Spleen (tissue), 11 donors: ENCODE results near the gene HNRNPR. TPM values are rescaled to one million over a fixed set of nuclear protein-coding genes. Genes with fewer than 3 reads are reported as not detected.

Experiments used
- DNase-seq: peaks from one replicate; pipeline ENCODE4 v3.0.0-alpha.2; 2020
- H3K27ac ChIP-seq, 8 donors: fragments of 200-600 bp; sonication (generic) in 7 of 8; 1 replicate in 4 of 8; 2 replicates in 4 of 8; pipeline versions ENCODE4 v1.5.0 to v1.8.0; 2016 to 2021; ENCODE audit warnings: inconsistent platforms in 4 of 8, mild to moderate bottlenecking in 4 of 8, moderate library complexity in 1 of 8
- H3K27me3 ChIP-seq, 7 donors: fragments of 200-600 bp; sonication (generic) in 6 of 7; replicated peaks in 1 of 7; 1 replicate in 4 of 7; 2 replicates in 3 of 7; pipeline versions ENCODE4 v1.5.0 to v1.8.0; 2016 to 2021; ENCODE audit warnings: inconsistent platforms in 3 of 7, mild to moderate bottlenecking in 1 of 7
- H3K36me3 ChIP-seq, 6 donors: fragments of 200-600 bp; sonication (generic) in 5 of 6; 1 replicate in 4 of 6; 2 replicates in 2 of 6; pipeline versions ENCODE4 v1.5.0 to v1.8.0; 2016 to 2021; ENCODE audit warnings: inconsistent platforms in 2 of 6
- H3K4me1 ChIP-seq, 6 donors: fragments of 200-600 bp; sonication (generic) in 5 of 6; 1 replicate in 3 of 6; 2 replicates in 3 of 6; pipeline versions ENCODE4 v1.5.0 to v1.8.0; 2016 to 2021; ENCODE audit warnings: inconsistent platforms in 3 of 6
- H3K4me3 ChIP-seq, 8 donors: fragments of 200-600 bp; sonication (generic) in 7 of 8; 1 replicate in 4 of 8; 2 replicates in 4 of 8; pipeline versions ENCODE4 v1.5.0 to v1.8.0; 2016 to 2021; ENCODE audit warnings: inconsistent platforms in 4 of 8, mild to moderate bottlenecking in 4 of 8, moderate library complexity in 2 of 8
- H3K9me3 ChIP-seq, 8 donors: fragments of 200-600 bp; sonication (generic) in 7 of 8; 1 replicate in 4 of 8; 2 replicates in 4 of 8; pipeline versions ENCODE4 v1.5.0 to v1.8.0; 2016 to 2021; ENCODE audit warnings: inconsistent platforms in 4 of 8
- CTCF ChIP-seq, 11 experiments: fragments of 200-600 bp in 7 of 11; fragments of 450-650 bp in 4 of 11; sonication (generic) in 4 of 11; IDR thresholded peaks in 8 of 11; conservative IDR thresholded peaks in 3 of 11; 1 replicate in 7 of 11; 2 replicates in 4 of 11; pipeline versions ENCODE4 v1.4.0 to v1.8.0; 2016 to 2021; ENCODE audit warnings: antibody characterized with exemption in 11 of 11, inconsistent platforms in 4 of 11, mild to moderate bottlenecking in 1 of 11
- POLR2A ChIP-seq, 3 donors: fragments of 450-650 bp; IDR thresholded peaks; one replicate each; pipeline ENCODE4 v1.5.1; 2017; ENCODE audit warnings: antibody characterized with exemption in 3 of 3, mild to moderate bottlenecking in 1 of 3
- POLR2AphosphoS5 ChIP-seq, 3 donors: sonication (generic); formaldehyde crosslinking; IDR thresholded peaks; one replicate each; pipeline ENCODE4 v1.5.1; 2017; ENCODE audit warnings: antibody characterized with exemption in 3 of 3
- WGBS, 5 donors: extraction: QIAGEN DNeasy Blood & Tissue Kit in 3 of 5; methylation state at CpG; one replicate each; pipeline versions ENCODE4 v1.1.5 to v1.1.7; 2013 to 2018; 5-methylcytosine and 5-hydroxymethylcytosine counted together
- intact Hi-C: fragments of 100-400 bp; cut with DNase I; formaldehyde crosslinking; loops from one replicate; pipeline ENCODE4 v1.15.0; 2023; ENCODE audit warnings: low total_unique reads
- polyA plus RNA-seq, 3 donors: library from polyadenylated mRNA; stranded (reverse); fragments of 200-250 nt; gene quantifications; one replicate each; pipeline ENCODE4 v1.2.1, GENCODE V29; 2013
- total RNA-seq, 7 donors: library from RNA; depleted of rRNA in 3 of 7; stranded (reverse); fragments of >200 nt in 3 of 7; fragmentation: NEBNext Ultra II Directional in 4 of 7; extraction: Animal tissue kit (Norgen Biotek cat#: 25700) in 4 of 7; gene quantifications; one replicate each; pipeline versions ENCODE4 v1.1.0 to v1.2.1, GENCODE V29; 2016 to 2021
- donor health status: healthy with polysubstance abuse.
- donor health status: DM: no; HTN: no; CAD: no; lungs with moderate emphysema.
- donor health status: DM: no; HTN: no; CAD: no.
- donor health status: Bipolar disorder and iron deficiency.
- donor health status: healthy.
- donor health status: DM: no; HTN: no; CAD: no.
- donor health status: DM: yes; HTN: yes; CAD: no.

The HNRNPR gene
- total and polyA plus RNA-seq, 10 donors = 58.2 to 143 (median 95.6) TPM

- intact Hi-C loops = no loop called here
- no peak for TF ChIP-seq POLR2A (IDR thresholded peaks at IDR 0.05)
- no peak for TF ChIP-seq POLR2AphosphoS5 (IDR thresholded peaks at IDR 0.05)
- no peak for TF ChIP-seq CTCF (IDR thresholded peaks at IDR 0.05 in 8 of 11, conservative IDR thresholded peaks at IDR 0.05 in 3 of 11)
- H3K27me3 ChIP-seq = no peaks in the 10 kb centered on the region
- H3K36me3 ChIP-seq = peaks cover 0 to 8% (median under 1%) of the 10 kb centered on the region in 6 donors
- H3K4me3 ChIP-seq = no peak overlapping the region
- no peak for DNase-seq
- H3K4me1 ChIP-seq = no peaks in the 10 kb centered on the region
- H3K27ac ChIP-seq = no peak overlapping the region
- 43 to 52% (median 46%) methylated on average over 3 of the region's 3 CpGs for WGBS, 5 donors
- H3K9me3 ChIP-seq = peaks cover 0 to 18% (median 8%) of the 10 kb centered on the region in 8 donors
These were observed 10.2 kb upstream of the HNRNPR start for GRCh38 chr1:23354245-23354644.

GRCh38 chr1:23352096-23352695 is 8.1 kb upstream of the HNRNPR start:
- no peaks in the 10 kb centered on the region for H3K27me3 ChIP-seq
- DNase-seq = no peak
- WGBS, 5 donors = 83 to 95% (median 90%) methylated on average over 1 of the region's 1 CpG
- H3K4me1 ChIP-seq = no peaks in the 10 kb centered on the region
- intact Hi-C loops = no loop called here
- no peak overlapping the region for H3K4me3 ChIP-seq
- TF ChIP-seq CTCF (IDR thresholded peaks at IDR 0.05 in 8 of 11, conservative IDR thresholded peaks at IDR 0.05 in 3 of 11) (no peak), POLR2AphosphoS5 (IDR thresholded peaks at IDR 0.05) (no peak), POLR2A (IDR thresholded peaks at IDR 0.05) (no peak)
- H3K36me3 ChIP-seq = no peaks in the 10 kb centered on the region
- no peak overlapping the region for H3K27ac ChIP-seq
- H3K9me3 ChIP-seq = no peaks in the 10 kb centered on the region

GRCh38 chr1:23345920-23346319 is 1.8 kb upstream of the HNRNPR start:
- 95 to 97% (median 96%) methylated on average over 14 of the region's 14 CpGs for WGBS, 5 donors
- DNase-seq = no peak
- intact Hi-C loops = no loop called here
- no peak for TF ChIP-seq POLR2AphosphoS5 (IDR thresholded peaks at IDR 0.05)
- no peak for TF ChIP-seq CTCF (IDR thresholded peaks at IDR 0.05 in 8 of 11, conservative IDR thresholded peaks at IDR 0.05 in 3 of 11)
- TF ChIP-seq POLR2A (IDR thresholded peaks at IDR 0.05) = no peak
- H3K27me3 ChIP-seq = no peaks in the 10 kb centered on the region
- no peak overlapping the region for H3K27ac ChIP-seq
- no peaks in the 10 kb centered on the region for H3K36me3 ChIP-seq
- H3K4me3 ChIP-seq = no peak overlapping the region
- peaks cover 19 to 37% (median 34%) of the 10 kb centered on the region in 6 donors for H3K4me1 ChIP-seq
- H3K9me3 ChIP-seq = no peaks in the 10 kb centered on the region

- Histone ChIP-seq H3K27me3 (no peaks in the 10 kb centered on the region), H3K36me3 (no peaks in the 10 kb centered on the region), H3K4me3 (peak overlapping the region; percentile 80 to 98 (median 90)), H3K9me3 (no peaks in the 10 kb centered on the region), H3K4me1 (peaks cover 28 to 46% (median 43%) of the 10 kb centered on the region in 6 donors), H3K27ac (peak overlapping the region; percentile 91 to 99 (median 97))
- WGBS, 5 donors = 30 to 40% (median 33%) methylated on average over 8 of the region's 8 CpGs
- no peak for DNase-seq
- intact Hi-C loops = no loop called here
- no peak for TF ChIP-seq CTCF (IDR thresholded peaks at IDR 0.05 in 8 of 11, conservative IDR thresholded peaks at IDR 0.05 in 3 of 11)
- no peak for TF ChIP-seq POLR2A (IDR thresholded peaks at IDR 0.05)
- no peak for TF ChIP-seq POLR2AphosphoS5 (IDR thresholded peaks at IDR 0.05)
These were observed 946 bp upstream of the HNRNPR start for GRCh38 chr1:23344987-23345472.
